ENCODE results near the gene COL25A1.

GRCh38 chr4:108965016-108965415 lies 337.4 kb downstream of the COL25A1 start:
- TF ChIP-seq POLR2AphosphoS5 (IDR thresholded peaks at IDR 0.05; ENCODE audit: borderline replicate concordance, low read depth, low read length) (no peak), EZH2 (IDR thresholded peaks at IDR 0.05) (no peak), FOXP2 (optimal IDR thresholded peaks at IDR 0.05; ENCODE audit: control extremely low read depth, extremely low read length, insufficient read depth) (no peak)
